Measurements from ENCODE around the gene ARNT2.

The ARNT2 gene

GRCh38 chr15:80594091-80594889 lies 190.1 kb downstream of the ARNT2 start:
- DNase-seq (ENCODE audit: low read depth, low spot score), result no peak

GRCh38 chr15:80595396-80595795 lies 191.2 kb downstream of the ARNT2 start:
- DNase-seq (ENCODE audit: low read depth, low spot score), result no peak

GRCh38 chr15:80596521-80596976 lies 192.4 kb downstream of the ARNT2 start:
- DNase-seq (ENCODE audit: low read depth, low spot score), result no peak

GRCh38 chr15:80597076-80597475 lies 192.9 kb downstream of the ARNT2 start:
- no peak for DNase-seq (ENCODE audit: low read depth, low spot score)

GRCh38 chr15:80599359-80599758 lies 195.2 kb downstream of the ARNT2 start:
- no peak for DNase-seq (ENCODE audit: low read depth, low spot score)

- no peak for DNase-seq (ENCODE audit: low read depth, low spot score)
Measured at GRCh38 chr15:80600626-80601025, 196.4 kb downstream of the ARNT2 start.

GRCh38 chr15:80601256-80601655 lies 197.1 kb downstream of the ARNT2 start:
- DNase-seq (ENCODE audit: low read depth, low spot score), result no peak

GRCh38 chr15:80604583-80605575 lies 200.7 kb downstream of the ARNT2 start:
- DNase-seq (ENCODE audit: low read depth, low spot score), result no peak

GRCh38 chr15:80605591-80606150 lies 201.5 kb downstream of the ARNT2 start:
- no peak for DNase-seq (ENCODE audit: low read depth, low spot score)

- DNase-seq (ENCODE audit: low read depth, low spot score), result no peak
Measured at GRCh38 chr15:80606511-80607071, 202.4 kb downstream of the ARNT2 start.

GRCh38 chr15:80607287-80607980 lies 203.3 kb downstream of the ARNT2 start:
- no peak for DNase-seq (ENCODE audit: low read depth, low spot score)

GRCh38 chr15:80608688-80609087 lies 204.5 kb downstream of the ARNT2 start:
- no peak for DNase-seq (ENCODE audit: low read depth, low spot score)

GRCh38 chr15:80609091-80609490 lies 204.9 kb downstream of the ARNT2 start:
- DNase-seq (ENCODE audit: low read depth, low spot score), result no peak

- DNase-seq (ENCODE audit: low read depth, low spot score), result no peak
Measured at GRCh38 chr15:80609512-80609946, 205.3 kb downstream of the ARNT2 start.

- DNase-seq (ENCODE audit: low read depth, low spot score), result no peak
Measured at GRCh38 chr15:80611543-80612080, 207.4 kb downstream of the ARNT2 start.

- DNase-seq (ENCODE audit: low read depth, low spot score), result no peak
Measured at GRCh38 chr15:80612118-80612823, 208.1 kb downstream of the ARNT2 start.

- no peak for DNase-seq (ENCODE audit: low read depth, low spot score)
Measured at GRCh38 chr15:80613762-80614365, 209.7 kb downstream of the ARNT2 start.

- DNase-seq (ENCODE audit: low read depth, low spot score), result no peak
Measured at GRCh38 chr15:80614711-80615360, 210.7 kb downstream of the ARNT2 start.

GRCh38 chr15:80615361-80615736 lies 211.2 kb downstream of the ARNT2 start:
- no peak for DNase-seq (ENCODE audit: low read depth, low spot score)

All from smooth muscle cell of the brain vasculature (primary cell).